NCI-H1092 (cell line): ENCODE data around the gene LHCGR.
"Not testable (repeated sequence)": the region's sequence is repeated elsewhere in the genome, so short reads cannot be mapped to it uniquely, and the experiment has no call there.

Experiments
- DNase-seq: peaks from one replicate; lab custom pipeline; 2025; lab: John Stamatoyannopoulos, UW

Gene LHCGR

DNA sequence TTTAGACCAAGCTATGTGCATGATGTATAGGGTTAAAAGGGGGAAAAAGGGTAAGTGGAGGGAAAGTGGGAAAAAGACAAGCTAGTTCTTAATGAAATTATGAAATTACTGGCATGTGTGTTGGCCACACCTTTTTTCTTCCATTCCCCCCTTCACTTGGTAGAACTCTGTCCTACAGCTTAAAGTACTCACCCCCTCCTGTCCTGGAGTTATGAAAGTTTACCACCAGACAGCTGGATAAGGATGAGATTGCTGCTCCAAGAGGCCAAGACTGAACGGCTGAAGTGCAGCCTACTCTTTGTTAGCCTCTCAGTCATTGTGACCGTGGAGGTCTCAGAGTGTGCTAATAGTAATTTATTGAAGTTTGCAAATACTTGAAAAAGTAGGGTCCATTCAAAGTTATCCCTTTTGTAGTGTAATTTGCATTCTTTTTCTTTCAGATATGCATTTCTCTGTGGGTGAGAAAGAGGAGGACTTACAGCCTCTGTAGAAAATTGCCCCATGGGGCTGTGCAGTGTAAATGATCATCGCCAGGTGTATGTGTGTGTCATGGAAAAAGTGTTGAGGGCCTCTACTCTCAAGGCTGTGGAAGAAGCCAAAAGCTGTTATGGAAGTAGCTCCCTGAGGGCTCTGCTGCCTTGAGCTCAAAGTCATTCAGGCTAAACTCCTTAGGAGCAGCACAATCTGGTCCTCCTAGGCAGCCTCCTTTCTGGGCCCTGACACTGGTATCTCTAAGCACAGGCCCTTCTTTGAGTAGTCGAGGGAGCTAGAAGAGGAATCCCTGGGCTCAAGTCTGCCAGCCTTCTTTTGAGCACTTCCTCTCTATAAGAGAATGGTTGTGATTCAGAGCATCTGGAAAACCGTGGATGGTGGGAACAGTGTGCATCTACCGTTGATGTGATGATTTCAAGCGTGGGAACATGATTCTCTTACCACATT lies 46.2 kb downstream of the LHCGR start:
- no peak for DNase-seq

DNA sequence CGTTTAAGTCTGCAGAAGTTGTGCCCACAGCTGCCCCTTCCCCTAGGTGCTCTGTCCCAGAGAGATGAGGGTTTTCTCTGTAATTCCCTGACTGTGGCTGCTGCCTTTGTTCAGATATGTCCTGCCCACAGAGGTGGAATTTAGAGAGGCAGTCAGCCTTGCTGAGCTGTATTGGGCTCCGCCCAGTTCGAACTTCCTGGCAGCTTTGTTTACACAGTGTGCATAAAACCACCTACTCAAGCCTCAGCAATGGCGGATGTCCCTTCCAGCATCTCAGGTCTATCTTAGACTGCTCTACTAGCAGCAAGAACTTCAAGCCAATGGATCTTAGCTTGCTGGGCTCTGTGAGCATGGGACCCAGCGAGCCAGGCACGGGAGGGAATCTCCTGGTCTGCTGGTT lies 48.1 kb downstream of the LHCGR start:
- no peak for DNase-seq

DNA sequence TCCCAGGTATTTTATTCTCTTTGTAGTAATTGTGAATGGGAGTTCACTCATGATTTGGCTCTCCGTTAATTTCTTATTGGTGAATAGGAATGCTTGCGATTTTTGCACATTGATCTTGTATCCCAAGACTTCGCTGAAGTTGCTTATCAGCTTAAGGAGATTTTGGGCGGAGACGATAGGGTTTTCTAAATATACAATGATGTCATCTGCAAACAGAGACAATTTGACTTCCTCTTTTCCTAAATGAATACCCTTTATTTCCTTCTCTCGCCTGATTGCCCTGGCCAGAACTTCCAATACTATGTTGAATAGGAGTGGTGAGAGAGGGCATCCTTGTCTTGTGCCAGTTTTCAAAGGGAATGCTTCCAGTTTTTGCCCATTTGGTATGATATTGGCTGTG lies 51.9 kb downstream of the LHCGR start:
- not testable (repeated sequence) for DNase-seq

DNA sequence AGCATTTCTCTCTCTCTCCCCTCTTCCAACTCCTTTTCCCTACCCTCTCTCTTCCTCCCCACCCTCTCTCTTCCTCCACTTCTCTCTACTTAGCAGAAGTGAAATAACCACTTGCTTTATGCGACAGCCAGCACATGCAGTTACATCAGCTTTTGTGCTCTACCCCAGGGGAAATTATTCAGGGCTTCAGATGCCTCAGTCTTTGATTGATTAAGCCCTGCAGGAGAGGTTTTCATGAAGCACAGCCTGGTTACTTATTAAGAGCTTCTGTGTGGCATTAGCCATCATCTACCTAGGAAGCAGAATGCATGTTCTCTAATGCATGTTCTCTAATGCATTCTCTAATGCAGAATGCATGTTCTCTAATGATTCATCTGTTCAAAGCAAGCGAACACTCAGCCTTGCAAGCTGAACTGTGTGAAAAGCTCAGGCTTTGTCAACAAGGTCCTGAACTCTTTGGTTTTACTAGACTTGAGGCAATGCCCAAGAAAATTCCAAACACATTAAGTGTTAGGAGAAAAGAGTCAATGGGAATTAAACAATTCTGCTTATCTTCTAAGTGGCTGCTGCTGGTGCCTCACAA lies 56.1 kb downstream of the LHCGR start:
- DNase-seq, result no peak

DNA sequence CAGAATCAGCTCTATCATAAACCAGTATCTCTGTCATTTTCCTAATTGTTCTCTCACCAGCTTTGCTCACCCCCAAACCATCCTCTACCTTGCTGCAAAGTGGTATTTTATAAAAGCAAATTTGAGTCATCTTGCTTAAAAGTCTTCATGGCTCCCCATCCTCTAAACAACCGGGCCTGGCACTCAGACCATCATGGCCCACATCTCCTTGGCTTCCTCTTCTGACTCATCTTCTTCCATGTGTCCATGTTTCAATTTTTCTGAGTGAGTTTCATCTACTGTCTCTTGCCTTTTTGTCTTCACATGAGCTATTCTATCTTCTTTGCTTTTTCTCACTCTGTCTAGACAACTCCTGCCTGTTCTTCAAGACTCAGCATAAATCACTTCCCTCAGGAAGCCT lies 58.6 kb downstream of the LHCGR start:
- no peak for DNase-seq

DNA sequence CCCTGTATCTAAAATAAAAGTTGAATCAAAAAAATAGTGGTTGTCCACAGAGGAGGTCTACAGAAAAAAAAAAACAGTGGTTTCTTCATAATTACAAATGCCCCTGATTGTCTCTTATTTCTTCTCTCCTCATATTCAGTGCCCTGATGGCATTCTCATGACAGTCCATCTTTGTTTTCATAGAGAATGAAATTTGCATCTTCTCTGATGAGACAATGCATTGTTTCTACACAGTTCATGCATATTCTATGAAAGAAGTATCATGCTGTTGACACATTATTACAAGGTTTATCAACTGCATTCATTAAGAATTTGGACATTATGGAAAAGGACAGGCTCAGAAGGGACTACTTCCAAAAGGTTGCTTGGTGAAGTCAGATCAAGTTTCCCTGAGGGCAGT lies 59.5 kb downstream of the LHCGR start:
- no peak for DNase-seq

DNA sequence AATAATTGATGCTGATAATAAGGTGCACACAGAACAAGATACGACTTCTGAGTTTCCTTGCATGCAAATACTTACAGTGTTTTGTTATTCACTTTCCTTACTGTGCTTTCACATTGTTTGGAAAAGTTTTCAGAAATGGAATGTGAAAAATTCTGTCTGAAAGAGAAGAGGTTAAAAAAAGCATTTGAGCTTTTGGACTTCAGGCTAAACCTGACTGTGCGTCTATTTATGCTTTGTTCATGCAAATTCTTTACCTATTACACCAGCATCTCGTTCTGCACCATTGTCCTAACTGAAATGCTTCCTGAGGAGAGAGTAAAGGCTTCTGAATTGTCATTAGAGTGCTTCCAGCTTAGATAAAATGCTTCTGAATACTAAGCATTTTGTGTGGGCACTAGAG lies 61.4 kb downstream of the LHCGR start:
- DNase-seq, result no peak

DNA sequence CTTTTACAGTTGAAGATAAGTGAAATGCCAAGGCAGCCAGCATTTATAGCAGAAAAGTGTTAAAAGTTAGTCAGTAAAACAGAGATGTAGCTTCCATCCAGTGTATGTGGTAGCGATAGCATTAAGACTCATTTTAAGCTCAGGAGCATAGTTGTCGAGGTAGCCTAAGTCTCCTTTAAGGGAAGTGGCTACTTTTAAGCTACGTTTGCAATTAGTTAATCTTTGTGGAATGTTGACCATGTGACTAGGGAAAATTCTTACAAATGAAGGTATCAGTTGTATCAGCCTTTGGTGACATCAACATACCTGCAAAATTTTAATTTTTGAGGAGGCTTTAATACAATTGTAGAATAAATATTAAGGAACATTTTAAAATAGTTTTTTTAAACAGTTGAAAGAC lies 61.9 kb downstream of the LHCGR start:
- DNase-seq, result no peak

DNA sequence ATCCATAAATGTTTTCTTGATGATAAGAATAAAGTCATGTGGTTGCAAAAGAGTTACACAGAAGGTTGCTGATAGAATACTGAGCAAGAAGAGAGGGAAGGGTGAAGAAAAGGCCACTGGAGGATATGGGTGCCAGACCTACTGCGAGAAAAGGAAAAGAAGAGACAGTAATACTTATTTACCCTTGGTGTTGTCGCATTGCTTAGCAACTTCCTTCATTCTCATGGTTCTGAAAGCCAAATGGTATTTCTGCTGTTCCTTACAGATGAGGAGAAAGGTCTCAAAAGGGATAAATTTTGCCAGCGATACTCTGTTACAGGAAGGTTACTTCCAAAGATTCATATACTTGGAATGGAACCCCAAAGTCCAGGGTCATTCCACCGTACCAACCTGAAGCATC lies 62.5 kb downstream of the LHCGR start:
- no peak for DNase-seq

DNA sequence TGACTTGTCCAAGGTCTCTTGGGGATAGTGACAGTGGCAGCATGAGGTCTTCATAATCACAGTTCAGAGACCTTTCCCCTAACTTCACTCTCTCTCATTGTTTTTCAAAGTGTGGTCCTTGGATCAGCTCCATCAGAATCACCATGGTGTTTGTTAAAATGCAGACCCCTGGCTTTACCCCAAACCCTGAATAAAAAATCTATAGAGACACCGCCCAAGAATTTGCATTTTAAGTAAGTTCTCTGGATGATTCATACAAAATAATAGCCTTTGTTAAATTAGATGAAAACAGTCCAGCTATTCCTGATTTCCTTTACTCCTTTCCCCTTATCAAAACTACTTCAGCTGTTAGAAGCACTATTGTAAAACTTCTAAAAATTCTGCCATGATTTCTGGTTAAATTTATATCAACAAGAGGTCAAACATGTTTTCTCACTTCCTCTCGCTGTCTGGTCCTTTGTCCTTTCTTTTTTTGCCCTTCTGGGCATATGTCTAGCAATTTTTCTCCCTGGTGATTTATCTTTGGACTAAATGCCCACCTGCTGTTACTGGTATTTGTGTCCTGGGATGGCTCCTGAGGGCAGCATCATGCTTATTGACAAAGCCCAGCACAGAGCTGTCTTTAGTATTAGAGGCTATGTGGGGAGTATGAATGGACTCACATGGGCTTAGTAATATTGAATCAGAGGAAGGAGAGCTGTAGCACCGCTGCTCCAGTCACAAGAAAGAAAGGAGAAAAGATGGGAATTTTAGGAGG lies 63.4 kb downstream of the LHCGR start:
- DNase-seq, result no peak

DNA sequence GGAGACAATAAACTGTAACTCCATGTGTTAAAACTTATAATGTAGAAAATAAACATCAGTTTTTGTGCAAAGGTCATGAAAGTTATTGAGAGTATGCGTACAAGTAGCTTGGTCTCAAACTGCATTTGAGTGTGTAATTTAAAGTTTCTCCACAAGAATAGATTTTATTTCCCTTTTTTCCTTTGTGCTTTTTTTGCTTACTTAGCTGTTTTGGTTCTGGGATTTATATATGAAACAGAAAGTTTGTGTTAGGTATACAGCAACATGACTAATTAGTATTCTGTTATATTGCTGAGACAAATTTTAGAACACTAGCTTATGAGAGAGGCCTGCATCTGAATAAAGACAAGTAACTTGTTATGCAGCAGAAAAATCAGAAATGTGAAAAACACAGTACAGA lies 70.4 kb downstream of the LHCGR start:
- no peak for DNase-seq

DNA sequence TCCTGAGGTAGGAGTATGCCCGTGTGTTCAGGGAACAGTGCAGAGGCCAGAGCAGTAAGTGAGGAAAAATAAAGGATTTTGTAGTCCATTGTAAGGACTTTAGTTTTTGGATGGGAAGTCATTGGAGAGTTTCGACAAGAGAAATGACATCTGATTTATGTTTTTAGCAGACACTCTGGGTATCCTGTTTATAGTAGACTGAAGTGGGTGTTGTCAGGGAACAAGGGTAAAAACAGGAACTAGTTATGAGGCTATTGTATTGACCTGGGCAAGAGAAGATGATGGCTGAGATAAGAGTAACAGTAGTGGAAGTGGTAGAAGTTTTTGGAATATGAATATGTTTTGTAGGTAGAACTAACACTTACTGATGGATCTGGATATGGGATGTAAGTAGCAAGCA lies 78.1 kb downstream of the LHCGR start:
- no peak for DNase-seq

DNA sequence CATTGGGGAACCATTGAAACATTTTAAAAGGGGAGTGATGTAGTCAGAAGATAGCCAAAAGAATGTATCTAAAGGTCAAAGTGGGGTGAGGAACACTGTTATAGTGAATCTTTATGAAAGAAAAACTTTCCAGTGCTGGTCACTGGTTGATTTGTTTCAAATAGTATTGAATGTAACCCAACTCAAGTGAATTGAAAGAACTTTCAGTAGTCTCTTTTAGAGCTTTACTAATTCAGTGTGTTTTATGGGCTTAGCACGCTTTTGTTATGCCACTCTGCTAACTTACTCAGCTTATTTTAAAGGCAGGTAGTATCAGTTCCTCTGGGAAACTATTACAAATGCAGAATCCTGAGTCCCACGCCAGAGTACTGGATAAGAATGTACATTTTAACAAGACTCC lies 80.6 kb downstream of the LHCGR start:
- DNase-seq, result no peak

DNA sequence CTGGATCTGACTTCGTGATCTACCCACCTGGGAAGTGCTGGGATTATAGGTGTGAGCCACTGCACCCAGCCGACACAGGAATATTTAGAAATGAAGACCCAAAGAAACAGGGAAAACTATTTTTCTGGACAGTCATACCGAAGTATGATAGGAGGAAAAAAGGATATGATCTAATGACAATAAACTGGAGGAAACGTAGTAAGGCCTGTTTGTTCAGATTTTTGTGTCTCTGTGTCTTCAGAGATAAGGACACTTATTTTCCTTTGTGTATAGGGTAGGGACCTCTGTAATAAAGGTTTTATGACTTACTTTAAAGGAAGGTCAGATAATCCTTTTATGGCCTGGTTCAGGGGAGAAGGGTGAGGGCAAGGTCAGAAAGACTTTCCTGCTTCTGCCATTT lies 81.9 kb downstream of the LHCGR start:
- DNase-seq, result no peak

DNA sequence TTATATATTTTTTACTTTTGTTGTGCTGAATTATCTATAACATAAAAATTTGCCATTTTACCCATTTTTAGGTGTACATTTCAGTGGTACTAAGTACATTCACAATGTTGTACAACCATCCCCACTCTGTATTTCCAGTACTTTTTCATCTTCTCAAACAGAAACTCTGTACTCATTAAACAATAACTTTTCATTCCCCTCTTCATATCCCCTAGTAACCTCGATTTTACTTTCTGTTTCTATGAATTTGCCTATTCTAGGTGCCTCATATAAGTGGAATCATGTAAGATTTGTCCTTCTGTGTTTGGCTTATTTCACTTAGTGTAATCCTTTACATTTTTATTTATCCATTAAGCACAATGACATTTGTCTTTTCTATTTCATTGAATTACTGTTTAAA lies 86.5 kb downstream of the LHCGR start:
- DNase-seq, result no peak

DNA sequence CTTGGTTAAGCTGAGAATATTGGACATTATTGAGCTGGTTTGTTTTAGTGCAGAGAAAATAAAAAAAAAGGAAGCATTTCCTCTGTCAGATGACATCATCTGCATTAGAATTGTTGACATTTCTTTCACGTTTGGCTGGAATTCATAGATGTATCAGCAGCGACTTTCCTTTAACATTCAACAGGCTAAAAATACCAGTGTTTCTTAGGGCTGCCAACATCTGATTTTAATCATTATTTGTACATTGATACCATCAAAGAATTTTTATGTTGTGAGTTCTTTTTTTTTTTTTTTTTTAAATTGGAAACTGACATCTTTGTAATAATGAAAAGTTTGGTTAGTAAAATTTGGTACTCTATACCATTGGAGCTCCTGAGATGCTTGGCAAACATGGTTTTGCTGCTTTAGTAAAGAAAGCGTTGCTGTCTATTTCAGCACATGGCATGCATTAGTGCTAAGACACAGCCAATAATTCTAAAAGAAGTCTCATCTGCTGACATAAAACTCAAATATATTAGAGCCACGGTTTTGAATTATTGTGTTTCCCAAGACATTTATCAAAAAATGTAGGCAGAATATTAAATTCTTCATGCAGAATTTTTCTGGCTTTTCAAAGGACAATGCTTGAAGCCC lies 104.2 kb downstream of the LHCGR start:
- no peak for DNase-seq

DNA sequence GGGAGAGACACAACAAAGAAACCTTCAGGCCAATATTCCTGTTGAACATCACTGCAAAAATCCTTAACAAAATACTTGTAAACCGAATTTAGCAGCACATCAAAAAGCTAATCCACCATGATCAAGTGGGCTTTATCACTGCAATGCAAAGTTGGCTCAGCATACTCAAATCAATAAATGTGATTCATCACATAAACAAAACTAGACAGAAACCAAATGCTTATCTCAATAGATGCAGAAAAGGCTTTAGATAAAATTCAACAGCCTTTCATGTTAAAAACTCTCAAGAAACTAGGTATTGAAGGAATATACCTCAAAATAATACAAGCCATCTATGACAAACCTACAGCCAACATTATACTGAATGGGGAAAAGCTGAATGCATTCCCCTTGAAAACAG lies 117.3 kb downstream of the LHCGR start:
- DNase-seq, result no peak
